Glutamatergic neuron (in vitro differentiated cells): Measurements from ENCODE around the gene COA1. TPM values are rescaled to one million over a fixed set of nuclear protein-coding genes. Genes with fewer than 3 reads are reported as not detected.
A peak's percentile ranks its signal among the peaks of the same experiment; 100 is the strongest.

Source experiments
- DNase-seq: peaks from one replicate; pipeline ENCODE4 v3.0.0; 2022
- H3K27ac Mint-ChIP-seq: one replicate; pipeline ENCODE4 v1.8.0; 2020; ENCODE audit warnings: mild to moderate bottlenecking, mixed read lengths, inconsistent platforms; ENCODE audit not compliant: unreplicated experiment
- H3K27me3 Mint-ChIP-seq: one replicate; pipeline ENCODE4 v1.8.0; 2020; ENCODE audit warnings: mild to moderate bottlenecking, moderate library complexity, mixed read lengths, inconsistent platforms; ENCODE audit not compliant: unreplicated experiment
- H3K36me3 Mint-ChIP-seq: one replicate; pipeline ENCODE4 v1.8.0; 2020; ENCODE audit warnings: mild to moderate bottlenecking, mixed read lengths, inconsistent platforms; ENCODE audit not compliant: unreplicated experiment
- H3K4me1 Mint-ChIP-seq: one replicate; pipeline ENCODE4 v1.8.0; 2020; ENCODE audit warnings: mild to moderate bottlenecking, low read depth, mixed read lengths, inconsistent platforms; ENCODE audit not compliant: unreplicated experiment
- H3K4me3 Mint-ChIP-seq: one replicate; pipeline ENCODE4 v1.8.0; 2020; ENCODE audit warnings: mild to moderate bottlenecking, mixed read lengths, inconsistent platforms; ENCODE audit not compliant: unreplicated experiment
- H3K9me3 Mint-ChIP-seq: one replicate; pipeline ENCODE4 v1.8.0; 2020; ENCODE audit warnings: mild to moderate bottlenecking, moderate library complexity, mixed read lengths, inconsistent platforms; ENCODE audit not compliant: unreplicated experiment
- total RNA-seq: library from RNA; stranded (reverse); fragmentation: NEBNext Ultra II Directional; extraction: Animal tissue kit (Norgen Biotek cat#: 25700); gene quantifications from one replicate; pipeline ENCODE4 v1.2.1, GENCODE V29; 2021; ENCODE audit not compliant: unreplicated experiment
- TF ChIP-seq, protein P1 (sequence below): fragments of 200-600 bp; sonication (generic); IDR thresholded peaks from one replicate; pipeline ENCODE4 v1.5.0; 2021; ENCODE audit not compliant: partially characterized antibody, unreplicated experiment

The COA1 gene
- total RNA-seq, 1 donor from 2014 or later = 73.7 TPM

DNA sequence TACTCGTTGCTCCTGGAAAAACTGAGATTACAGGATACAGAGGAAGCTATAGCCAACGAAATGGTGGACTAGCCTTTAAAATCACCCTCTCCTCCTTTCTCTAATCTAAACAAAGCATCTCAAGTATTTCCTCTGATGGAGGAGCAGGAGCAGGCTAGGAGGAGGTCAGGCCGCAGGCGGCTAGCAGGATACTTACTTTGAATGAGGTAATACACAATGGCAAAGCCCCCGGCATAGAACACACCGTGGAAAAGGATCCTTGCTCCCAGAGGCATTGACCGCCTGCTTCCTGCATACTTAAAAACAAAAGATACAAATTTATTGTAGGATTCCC is 82.0 kb downstream of the COA1 start:
- H3K27me3 Mint-ChIP-seq = peaks cover 6% of the 10 kb centered on the region
- peaks cover 4% of the 10 kb centered on the region for H3K36me3 Mint-ChIP-seq
- peak; percentile 47 for DNase-seq
- peak overlapping the region; percentile 48 for H3K4me3 Mint-ChIP-seq
- peaks cover 19% of the 10 kb centered on the region for H3K9me3 Mint-ChIP-seq
- TF ChIP-seq, protein P1, sequence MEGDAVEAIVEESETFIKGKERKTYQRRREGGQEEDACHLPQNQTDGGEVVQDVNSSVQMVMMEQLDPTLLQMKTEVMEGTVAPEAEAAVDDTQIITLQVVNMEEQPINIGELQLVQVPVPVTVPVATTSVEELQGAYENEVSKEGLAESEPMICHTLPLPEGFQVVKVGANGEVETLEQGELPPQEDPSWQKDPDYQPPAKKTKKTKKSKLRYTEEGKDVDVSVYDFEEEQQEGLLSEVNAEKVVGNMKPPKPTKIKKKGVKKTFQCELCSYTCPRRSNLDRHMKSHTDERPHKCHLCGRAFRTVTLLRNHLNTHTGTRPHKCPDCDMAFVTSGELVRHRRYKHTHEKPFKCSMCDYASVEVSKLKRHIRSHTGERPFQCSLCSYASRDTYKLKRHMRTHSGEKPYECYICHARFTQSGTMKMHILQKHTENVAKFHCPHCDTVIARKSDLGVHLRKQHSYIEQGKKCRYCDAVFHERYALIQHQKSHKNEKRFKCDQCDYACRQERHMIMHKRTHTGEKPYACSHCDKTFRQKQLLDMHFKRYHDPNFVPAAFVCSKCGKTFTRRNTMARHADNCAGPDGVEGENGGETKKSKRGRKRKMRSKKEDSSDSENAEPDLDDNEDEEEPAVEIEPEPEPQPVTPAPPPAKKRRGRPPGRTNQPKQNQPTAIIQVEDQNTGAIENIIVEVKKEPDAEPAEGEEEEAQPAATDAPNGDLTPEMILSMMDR = no peak
- H3K4me1 Mint-ChIP-seq = peaks cover 55% of the 10 kb centered on the region
- peak overlapping the region; percentile 96 for H3K27ac Mint-ChIP-seq

DNA sequence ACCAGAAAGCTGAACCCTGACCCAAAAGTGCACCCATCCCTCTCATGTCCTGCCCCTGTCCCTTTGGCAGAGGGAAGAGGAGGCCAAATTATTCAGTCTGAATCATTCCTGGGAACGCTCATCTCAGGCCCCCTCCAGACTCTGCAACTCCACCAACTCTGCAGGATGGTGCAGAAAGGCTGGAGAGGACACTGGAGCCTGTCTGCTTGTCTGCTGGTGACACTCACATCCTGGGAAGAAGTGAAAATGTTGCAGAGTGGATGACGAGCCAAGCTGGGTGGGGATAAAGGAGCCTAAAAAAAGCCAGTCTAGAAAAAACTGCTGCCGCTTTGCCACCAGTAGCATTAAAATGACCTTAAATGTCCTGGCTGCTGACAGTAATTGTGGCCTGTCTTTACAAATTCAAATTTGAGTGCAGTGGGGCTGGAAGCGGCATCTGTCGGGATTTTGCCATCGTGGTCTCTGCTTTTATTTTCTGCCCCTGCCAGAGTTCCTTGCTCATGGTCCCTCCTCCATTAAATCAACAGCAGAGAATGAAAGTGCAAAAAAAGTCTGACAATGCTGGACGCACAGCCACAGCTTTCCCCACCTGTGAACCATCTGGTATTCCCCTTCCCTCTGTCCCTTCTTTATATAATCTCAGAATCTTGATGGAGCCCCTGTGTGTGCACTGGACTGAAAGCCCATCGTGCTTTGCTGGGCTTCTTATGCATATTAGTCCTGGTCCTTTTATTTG is 82.6 kb downstream of the COA1 start:
- peaks cover 53% of the 10 kb centered on the region for H3K4me1 Mint-ChIP-seq
- peak overlapping the region; percentile 48 for H3K4me3 Mint-ChIP-seq
- H3K27me3 Mint-ChIP-seq = peaks cover 6% of the 10 kb centered on the region
- H3K36me3 Mint-ChIP-seq = peaks cover 4% of the 10 kb centered on the region
- no peak for DNase-seq
- peaks cover 19% of the 10 kb centered on the region for H3K9me3 Mint-ChIP-seq
- TF ChIP-seq, protein P1 = no peak
- peak overlapping the region; percentile 96 for H3K27ac Mint-ChIP-seq

DNA sequence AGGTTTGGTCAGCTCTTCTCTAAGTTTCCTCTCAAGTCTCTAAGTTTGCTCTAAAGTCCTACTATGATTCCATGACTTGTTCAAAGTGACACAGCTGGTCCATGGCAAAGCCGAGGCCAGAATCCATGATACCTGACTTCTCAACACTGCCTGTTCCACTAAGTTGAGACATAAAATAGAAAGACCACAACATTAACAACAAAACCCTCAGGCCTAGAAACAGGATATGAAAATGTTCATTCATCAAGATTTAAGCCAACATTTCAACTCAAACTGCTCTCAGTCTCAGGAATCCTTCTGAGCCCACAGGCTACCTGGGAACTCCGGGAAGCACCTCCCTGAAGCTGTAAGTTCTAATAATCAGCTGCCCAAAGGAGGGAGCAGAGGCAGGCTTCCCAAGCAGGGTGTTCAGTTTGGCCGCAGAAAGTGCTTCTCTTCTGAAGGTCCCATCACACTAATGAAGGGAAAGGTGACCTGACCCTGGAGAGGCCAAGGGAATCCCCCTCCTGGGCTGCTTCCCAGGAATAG is 83.6 kb downstream of the COA1 start:
- no peak for DNase-seq
- H3K4me3 Mint-ChIP-seq = peak overlapping the region; percentile 48
- H3K27ac Mint-ChIP-seq = peak overlapping the region; percentile 96
- TF ChIP-seq, protein P1 = no peak
- H3K4me1 Mint-ChIP-seq = peaks cover 54% of the 10 kb centered on the region
- H3K27me3 Mint-ChIP-seq = peaks cover 6% of the 10 kb centered on the region
- H3K36me3 Mint-ChIP-seq = peaks cover 4% of the 10 kb centered on the region
- H3K9me3 Mint-ChIP-seq = peaks cover 20% of the 10 kb centered on the region

DNA sequence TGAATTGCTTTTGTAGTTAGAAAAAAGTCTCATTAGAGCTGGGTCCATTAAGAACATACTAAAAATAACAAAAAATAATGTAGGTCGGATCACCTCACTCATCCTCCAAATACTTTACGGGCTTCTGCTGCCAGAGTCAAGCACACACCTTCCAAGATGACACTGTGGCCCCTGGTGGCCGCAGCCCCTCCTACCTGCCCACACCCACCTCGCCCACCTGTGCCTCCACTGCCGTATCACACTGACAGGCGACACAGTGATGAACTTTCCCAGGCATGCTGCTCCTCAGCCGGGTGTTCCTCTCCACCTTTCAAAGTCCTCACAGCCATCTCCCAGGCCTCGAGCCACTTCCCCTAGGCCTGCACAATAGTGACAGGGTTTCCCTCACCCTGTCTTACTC is 85.5 kb downstream of the COA1 start:
- H3K27me3 Mint-ChIP-seq = peaks cover 6% of the 10 kb centered on the region
- no peak for DNase-seq
- H3K9me3 Mint-ChIP-seq = peaks cover 20% of the 10 kb centered on the region
- peak overlapping the region; percentile 64 for H3K27ac Mint-ChIP-seq
- H3K4me3 Mint-ChIP-seq = no peak overlapping the region
- TF ChIP-seq, protein P1 = no peak
- peaks cover 4% of the 10 kb centered on the region for H3K36me3 Mint-ChIP-seq
- H3K4me1 Mint-ChIP-seq = peaks cover 57% of the 10 kb centered on the region

DNA sequence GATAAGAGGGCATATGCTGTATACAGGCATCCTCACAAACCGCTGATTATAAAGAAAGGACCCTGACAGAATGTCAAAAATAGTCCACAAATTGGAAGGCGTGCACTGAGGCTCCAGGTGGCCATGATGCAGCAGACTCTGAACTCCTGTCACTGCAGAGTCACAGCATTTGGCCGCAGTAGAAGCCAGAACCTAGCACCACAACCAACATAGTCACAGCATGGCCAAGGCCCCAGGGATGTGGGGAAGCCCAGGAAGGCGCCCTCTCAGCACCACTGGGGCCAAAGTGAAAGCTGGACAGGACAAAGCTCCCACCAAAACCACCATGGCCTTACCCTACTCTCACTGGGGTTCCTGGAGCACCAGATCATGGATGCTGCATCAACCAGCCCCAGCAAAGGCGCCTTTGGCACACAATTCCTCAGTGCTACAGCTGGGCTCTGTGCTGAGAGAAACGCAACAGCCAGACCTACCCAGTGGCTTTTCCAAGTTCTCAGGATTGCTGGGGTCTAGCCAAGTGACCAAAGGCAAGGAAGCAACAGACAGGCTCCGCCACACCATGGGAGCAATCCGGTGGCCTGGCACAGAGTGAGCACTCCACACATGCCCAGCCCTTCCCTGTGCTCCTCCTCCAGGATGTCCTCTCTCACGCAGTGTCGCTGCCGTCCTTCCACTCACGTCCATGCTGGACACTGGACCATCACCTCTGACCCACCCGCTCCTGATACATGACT is 86.3 kb downstream of the COA1 start:
- Mint-ChIP-seq H3K27me3 (peaks cover 6% of the 10 kb centered on the region), H3K4me3 (no peak overlapping the region), H3K27ac (peak overlapping the region; percentile 64), H3K36me3 (peaks cover 4% of the 10 kb centered on the region), H3K9me3 (peaks cover 18% of the 10 kb centered on the region), H3K4me1 (peaks cover 52% of the 10 kb centered on the region)
- TF ChIP-seq, protein P1 = no peak
- DNase-seq = no peak
